Frontal cortex (tissue), 4 donors: ENCODE results near the gene OR2H1. TPM values are rescaled to one million over a fixed set of nuclear protein-coding genes. Genes with fewer than 3 reads are reported as not detected.
"Not testable (repeated sequence)": the region's sequence is repeated elsewhere in the genome, so short reads cannot be mapped to it uniquely, and the experiment has no call there.

ENCODE experiments used
- DNase-seq, 2 donors: peaks; one replicate each; pipeline ENCODE4 v3.0.0; 2012; ENCODE audit warnings: low spot score in 2 of 2
- FAIRE-seq: peaks from 2 replicates; lab custom pipeline; 2012; peaks lifted over from hg19 to GRCh38; lab: Jason Lieb, UNC
- total RNA-seq: library from RNA; depleted of rRNA; stranded (reverse); fragments of >200 nt; gene quantifications from one replicate; pipeline ENCODE4 v1.2.3, GENCODE V29; 2014
- donor health status: control.
- donor health status: control.
- donor health status: control.

The OR2H1 gene
- total RNA-seq: under 0.01 TPM

GRCh38 chr6:29456971-29457370 is at the start of gene OR2H1, which contains the start of gene OR11A1:
OR2H1 (plus strand) TSS chr6:29457155; CDS start chr6:29461770, 4,615 bp downstream.
OR11A1 (minus strand) TSS chr6:29457071; CDS start chr6:29427641, 29,430 bp downstream.
- no peak for FAIRE-seq
- DNase-seq: no peak

DNA sequence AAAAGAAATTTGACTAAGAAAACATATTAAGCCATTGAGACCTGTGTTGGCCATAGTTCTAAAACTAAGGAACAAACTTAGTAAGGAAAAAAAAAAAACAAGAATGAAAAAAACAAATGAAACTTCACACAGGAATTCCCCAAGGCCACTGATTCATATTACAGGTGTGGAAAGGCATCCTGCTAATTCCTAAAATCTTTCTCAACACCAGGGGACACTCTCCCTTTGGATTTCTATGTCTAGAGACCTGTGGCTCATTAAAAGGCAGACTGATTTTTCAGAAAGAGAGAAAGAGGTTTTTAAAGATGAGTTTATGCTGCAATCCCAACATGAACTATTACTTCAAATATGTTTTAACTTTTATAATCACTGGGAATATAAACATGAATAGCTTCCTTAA is 42.4 kb upstream of the OR2H1 start, which contains the start of gene OR12D1:
Gene OR12D1 (plus strand): TSS at position 341 of the 400 bp plus-strand sequence.
- DNase-seq (no peak), FAIRE-seq (no peak)

GRCh38 chr6:29419516-29419915 is 37.4 kb upstream of the OR2H1 start:
- DNase-seq (no peak), FAIRE-seq (no peak)

GRCh38 chr6:29424168-29424567 is 32.8 kb upstream of the OR2H1 start:
- DNase-seq (no peak), FAIRE-seq (no peak)

GRCh38 chr6:29424575-29424974 is 32.4 kb upstream of the OR2H1 start:
- DNase-seq: no peak
- FAIRE-seq: no peak

- FAIRE-seq (no peak), DNase-seq (no peak)
These were observed 31.9 kb upstream of the OR2H1 start for GRCh38 chr6:29425075-29425474.

DNA sequence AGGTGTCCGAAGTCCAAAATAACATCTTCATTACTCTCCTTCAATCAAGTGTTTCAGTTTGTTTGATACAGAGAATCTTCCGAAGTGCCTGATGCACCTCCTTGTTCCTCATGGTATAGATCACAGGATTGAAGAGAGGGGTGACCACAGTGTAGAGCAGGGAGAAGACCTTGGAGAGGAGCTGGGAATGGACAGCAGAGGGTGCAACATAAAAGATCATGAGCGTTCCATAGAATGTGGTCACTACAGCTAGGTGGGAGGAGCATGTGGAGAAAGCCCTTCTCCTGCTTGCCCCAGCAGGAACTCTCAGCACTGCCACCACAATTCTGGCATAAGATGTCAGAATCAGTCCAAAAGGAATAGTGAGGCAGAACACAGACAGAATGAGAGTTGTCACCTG is 30.3 kb upstream of the OR2H1 start:
- FAIRE-seq (no peak), DNase-seq (no peak)

DNA sequence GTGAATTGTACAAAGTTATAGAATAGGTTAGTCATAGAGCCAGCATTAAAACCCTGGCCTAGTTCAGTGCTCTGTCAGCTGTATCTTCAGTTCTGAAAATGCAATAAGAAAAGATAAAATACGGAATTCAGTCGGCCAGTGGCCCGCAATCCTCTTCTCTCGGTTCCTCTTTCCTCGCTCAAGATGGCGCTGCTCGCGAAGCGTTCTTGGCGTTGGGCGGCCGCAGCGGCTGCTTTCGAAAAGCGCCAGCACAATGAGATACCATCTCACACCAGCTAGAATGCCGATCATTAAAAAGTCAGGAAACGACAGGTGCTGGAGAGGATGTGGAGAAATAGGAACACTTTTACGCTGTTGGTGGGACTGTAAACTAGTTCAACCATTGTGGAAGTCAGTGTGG is 20.2 kb upstream of the OR2H1 start:
- FAIRE-seq, DNase-seq: not testable (repeated sequence)

DNA sequence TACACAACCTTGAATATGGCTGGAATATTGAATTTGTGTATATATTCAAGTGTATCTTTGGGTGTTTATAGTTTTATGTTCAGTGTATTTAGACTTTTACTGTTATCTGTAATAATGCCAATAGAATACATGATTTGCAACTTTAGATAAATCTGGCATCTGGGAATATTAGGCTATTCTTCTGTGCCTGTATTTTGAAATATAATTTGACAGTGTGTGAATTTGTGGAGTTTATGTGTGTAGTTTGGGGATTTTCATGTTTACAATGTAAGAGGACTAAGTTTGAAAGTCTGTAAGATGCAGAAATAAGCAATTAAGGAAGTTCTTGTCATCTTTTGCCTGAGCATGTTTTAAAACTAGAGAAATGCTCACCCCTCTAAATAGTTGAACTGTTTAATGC is 17.9 kb upstream of the OR2H1 start, which contains the start of gene OR10C1:
Gene OR10C1 (plus strand): TSS at position 301 of the 400 bp plus-strand sequence. CDS start 710 bp downstream, outside the sequence.
- no peak for FAIRE-seq
- DNase-seq: no peak

GRCh38 chr6:29442719-29443118 is 14.2 kb upstream of the OR2H1 start:
- no peak for DNase-seq
- FAIRE-seq: no peak

GRCh38 chr6:29444031-29444430 is 12.9 kb upstream of the OR2H1 start:
- FAIRE-seq, DNase-seq: not testable (repeated sequence)

GRCh38 chr6:29447670-29448069 is 9.3 kb upstream of the OR2H1 start:
- FAIRE-seq: no peak
- no peak for DNase-seq

GRCh38 chr6:29451471-29452193 is 5.3 kb upstream of the OR2H1 start:
- FAIRE-seq (no peak), DNase-seq (no peak)

DNA sequence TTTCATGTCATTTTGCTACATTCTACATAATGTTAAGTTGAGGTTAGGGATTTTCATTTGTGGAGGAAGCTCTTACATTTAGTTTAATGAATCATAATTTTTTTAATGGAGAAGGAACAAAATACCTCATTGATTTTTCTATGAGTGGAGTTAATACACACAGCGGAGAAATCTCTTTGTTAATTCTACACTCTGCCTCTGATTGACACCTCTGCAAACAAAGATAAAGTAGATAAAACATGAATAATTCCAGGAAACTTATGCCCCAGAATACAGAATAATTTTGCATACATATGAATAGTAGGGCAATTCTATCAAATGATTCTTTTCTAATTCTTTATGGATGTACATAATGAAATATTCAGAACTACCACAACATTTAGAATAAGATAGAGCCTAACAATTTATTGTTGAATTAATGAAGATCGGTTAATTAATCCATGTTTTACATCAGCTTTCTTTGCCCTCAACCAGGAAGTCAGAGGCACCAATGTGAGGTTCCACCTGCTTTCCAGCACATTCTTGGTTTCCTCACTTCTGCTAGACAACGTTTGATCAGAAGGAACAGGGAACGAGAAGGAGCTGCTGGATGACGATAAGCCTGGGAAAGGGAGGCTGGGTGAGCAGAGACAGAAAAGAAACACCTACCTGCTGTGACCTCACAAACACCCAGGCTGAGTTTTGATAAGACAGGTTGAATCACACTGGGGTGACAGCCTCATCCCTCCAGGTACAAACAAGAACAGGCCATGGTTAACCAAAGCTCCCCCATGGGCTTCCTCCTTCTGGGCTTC is 4.3 kb downstream of the OR2H1 start:
- DNase-seq (no peak), FAIRE-seq (no peak)

DNA sequence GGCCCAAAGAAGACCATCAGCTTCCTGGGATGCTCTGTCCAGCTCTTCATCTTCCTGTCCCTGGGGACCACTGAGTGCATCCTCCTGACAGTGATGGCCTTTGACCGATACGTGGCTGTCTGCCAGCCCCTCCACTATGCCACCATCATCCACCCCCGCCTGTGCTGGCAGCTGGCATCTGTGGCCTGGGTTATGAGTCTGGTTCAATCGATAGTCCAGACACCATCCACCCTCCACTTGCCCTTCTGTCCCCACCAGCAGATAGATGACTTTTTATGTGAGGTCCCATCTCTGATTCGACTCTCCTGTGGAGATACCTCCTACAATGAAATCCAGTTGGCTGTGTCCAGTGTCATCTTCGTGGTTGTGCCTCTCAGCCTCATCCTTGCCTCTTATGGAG is 5.1 kb downstream of the OR2H1 start:
- no peak for FAIRE-seq
- no peak for DNase-seq

GRCh38 chr6:29465279-29465678 is 8.3 kb downstream of the OR2H1 start:
- no peak for FAIRE-seq
- DNase-seq: no peak

- DNase-seq: no peak
- no peak for FAIRE-seq
These were observed 8.8 kb downstream of the OR2H1 start for GRCh38 chr6:29465801-29466200.

DNA sequence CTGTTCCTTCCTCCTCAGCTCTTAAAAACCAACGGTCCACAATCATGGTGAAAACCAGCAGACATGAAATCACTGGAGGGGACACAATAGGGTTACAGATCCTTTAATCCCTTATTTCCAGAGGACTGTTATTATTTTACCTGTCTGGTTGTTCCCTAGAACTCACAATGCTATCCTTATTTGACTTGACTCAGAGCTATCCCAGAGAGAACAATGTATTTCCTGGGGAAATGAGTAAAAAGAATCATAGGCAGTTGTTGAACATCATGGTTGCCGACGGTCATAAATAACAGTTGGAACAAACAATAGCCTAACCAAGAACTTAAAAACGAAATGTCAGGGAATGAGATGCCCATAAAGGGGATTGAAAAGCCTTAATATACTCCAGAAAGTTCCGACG is 9.3 kb downstream of the OR2H1 start:
- FAIRE-seq (no peak), DNase-seq (no peak)

DNA sequence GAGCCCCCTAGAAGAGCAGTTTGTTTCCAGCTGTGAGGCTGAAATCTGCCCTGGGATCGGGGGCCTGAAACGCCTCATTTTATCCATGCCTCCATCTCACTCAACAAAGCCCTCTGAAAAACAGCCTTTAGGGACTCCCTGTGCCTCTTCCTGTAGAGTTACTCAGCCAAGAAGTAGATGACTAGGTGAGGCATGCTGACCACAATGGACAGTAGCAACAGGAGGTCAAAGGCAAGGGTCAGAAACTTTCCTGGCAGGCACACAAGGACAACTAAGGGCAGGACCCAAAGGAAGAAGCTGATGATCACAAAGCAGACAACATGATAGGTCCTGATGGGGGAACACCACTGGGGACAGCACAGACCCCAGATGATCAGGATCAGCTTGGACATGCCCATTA is 18.0 kb downstream of the OR2H1 start:
- no peak for DNase-seq

GRCh38 chr6:29477923-29478450 is 21.0 kb downstream of the OR2H1 start:
- FAIRE-seq: no peak
- no peak for DNase-seq

More for the DNA sequence above, 18.0 kb downstream of the OR2H1 start:
- no peak for FAIRE-seq

DNA sequence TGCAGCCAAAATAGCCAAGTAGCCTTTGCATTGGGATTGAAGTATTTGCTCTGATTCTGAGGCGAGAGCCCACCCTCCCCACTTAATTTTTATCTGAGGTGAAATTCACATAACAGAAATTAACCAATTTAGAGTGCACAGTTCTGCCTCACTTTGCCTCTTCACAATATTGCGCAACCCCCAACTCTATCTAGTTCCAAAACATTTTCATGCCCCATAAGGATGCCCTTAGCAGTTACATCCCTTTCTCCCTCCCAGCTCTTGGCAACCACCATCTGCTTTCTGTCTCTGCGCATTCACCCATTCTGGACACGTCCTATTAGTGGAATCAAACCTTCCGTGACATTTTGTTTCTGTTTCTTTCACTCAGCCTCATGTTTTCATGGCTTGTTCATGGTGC is 21.8 kb downstream of the OR2H1 start:
- FAIRE-seq: no peak

More for the DNA sequence above, 21.8 kb downstream of the OR2H1 start:
- DNase-seq: no peak
